ENCODE data around the gene NFIC. TPM values are rescaled to one million over a fixed set of nuclear protein-coding genes. Genes with fewer than 3 reads are reported as not detected.

NFIC gene
- total RNA-seq, 1 experiment from 2014 or later = 0.82 TPM

DNA sequence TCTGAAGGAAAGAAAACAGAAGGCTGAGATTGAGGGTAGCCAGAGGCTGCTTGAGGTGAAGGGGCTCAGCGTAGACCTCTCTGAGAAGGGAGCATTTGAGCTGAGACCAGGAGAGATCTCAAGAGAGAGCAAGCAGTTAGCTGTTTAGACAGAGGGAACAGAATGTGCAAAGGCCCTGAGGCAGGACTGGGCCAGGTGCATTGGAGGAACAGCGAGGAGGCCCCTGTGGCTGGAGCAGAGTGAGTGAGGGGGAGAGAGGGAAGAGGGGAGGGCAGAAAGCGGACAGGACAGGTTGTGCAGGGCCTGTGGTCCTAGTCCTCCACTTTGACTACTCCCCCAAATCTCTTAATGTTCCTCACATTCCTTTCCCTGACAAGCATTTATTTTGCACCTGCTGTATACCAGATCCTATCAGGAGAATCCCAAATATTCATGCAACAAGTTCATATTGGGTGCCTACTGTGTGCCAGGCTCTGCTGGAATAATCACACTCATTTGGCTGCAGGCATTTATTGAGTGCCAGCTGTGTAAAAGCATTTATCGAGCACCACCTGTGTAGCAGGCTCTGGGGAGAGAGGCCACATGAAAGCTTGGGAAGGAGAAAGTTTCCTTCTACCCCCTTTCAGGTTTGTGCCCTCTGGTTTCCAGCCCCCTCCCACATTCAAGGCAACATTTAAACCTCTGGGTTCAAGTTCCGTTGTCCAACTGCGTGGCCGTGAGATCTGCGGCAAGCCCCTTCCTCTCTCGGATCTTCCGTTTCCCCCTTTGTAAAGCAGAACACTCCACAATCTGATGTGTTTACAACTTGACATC, 36.5 kb downstream of the NFIC start:
- Histone ChIP-seq H3K9ac (ENCODE audit: low read length) (no peak overlapping the region), H3K27me3 (ENCODE audit: low read length) (no peaks in the 10 kb centered on the region), H3K4me1 (ENCODE audit: low read length) (no peaks in the 10 kb centered on the region), H4K20me1 (ENCODE audit: insufficient read depth, low read depth, low read length) (peaks cover 10% of the 10 kb centered on the region; the same call in 1 of the 2 replicates), H3K4me2 (ENCODE audit: low read depth, low read length, poor library complexity, severe bottlenecking) (no peak overlapping the region), H3K9me2 (replicated peaks; ENCODE audit: insufficient read depth, low read length) (no peaks in the 10 kb centered on the region), H3K36me3 (ENCODE audit: insufficient read depth, low read length) (no peaks in the 10 kb centered on the region), H3K27ac (ENCODE audit: low read length) (no peak overlapping the region), H3K4me3 (ENCODE audit: low read length) (no peak overlapping the region), H2AFZ (ENCODE audit: low read length) (no peak overlapping the region), H3K9me3 (ENCODE audit: low read length) (no peaks in the 10 kb centered on the region), H3K79me2 (ENCODE audit: low read length) (no peaks in the 10 kb centered on the region)
- no peak for DNase-seq

DNA sequence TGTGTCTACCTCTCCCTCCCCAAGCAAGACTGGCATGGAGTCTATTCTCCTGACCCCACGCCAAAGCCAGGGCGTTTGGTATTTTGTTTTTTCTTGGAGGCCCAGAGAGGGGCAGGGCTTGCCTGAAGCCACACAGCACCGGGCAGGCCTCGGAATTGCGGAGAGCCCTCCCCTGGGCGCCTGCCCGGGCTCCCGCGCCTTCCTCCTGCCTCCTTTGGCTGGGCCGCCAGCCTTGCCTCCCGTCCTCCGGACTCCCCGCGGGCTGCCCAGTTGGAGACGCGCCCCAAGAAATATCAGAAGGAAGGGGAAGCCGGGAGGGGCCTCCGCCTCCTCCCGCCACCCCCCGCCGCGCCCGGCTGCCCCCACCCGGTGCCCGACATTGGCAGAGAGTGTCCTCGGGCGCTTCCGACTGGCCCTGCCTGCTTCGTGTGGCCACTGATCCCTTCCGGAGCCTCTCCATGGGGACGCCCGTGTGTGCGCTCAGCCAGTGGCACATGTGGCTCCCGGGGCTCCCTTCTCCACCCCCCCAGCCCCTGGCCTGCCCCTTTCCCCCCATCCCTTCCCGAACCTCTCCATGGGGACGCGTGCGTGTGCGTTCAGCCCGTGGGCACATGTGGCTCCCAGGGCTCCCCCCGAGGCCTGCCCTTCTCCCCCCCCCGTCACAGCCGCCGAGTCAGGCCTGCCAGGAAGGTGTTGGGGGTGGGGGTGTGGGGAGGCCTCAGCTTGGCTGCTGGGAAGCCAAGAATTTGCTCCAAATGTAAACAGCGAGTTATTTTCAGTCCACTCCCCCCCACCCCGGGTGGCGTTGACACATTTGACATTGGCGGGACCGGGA, 37.3 kb downstream of the NFIC start:
- Histone ChIP-seq H3K9ac (ENCODE audit: low read length) (no peak overlapping the region), H4K20me1 (ENCODE audit: insufficient read depth, low read depth, low read length) (0 out of 2 replicates have a peak, but pooled peaks cover 4% of the 10 kb centered on the region), H3K4me3 (ENCODE audit: low read length) (no peak overlapping the region), H3K4me1 (ENCODE audit: low read length) (no peaks in the 10 kb centered on the region), H3K9me2 (replicated peaks; ENCODE audit: insufficient read depth, low read length) (no peaks in the 10 kb centered on the region), H3K27ac (ENCODE audit: low read length) (no peak overlapping the region), H3K36me3 (ENCODE audit: insufficient read depth, low read length) (no peaks in the 10 kb centered on the region), H2AFZ (ENCODE audit: low read length) (no peak overlapping the region), H3K4me2 (ENCODE audit: low read depth, low read length, poor library complexity, severe bottlenecking) (no peak overlapping the region), H3K27me3 (ENCODE audit: low read length) (no peaks in the 10 kb centered on the region), H3K79me2 (ENCODE audit: low read length) (no peaks in the 10 kb centered on the region), H3K9me3 (ENCODE audit: low read length) (no peaks in the 10 kb centered on the region)
- DNase-seq = no peak

DNA sequence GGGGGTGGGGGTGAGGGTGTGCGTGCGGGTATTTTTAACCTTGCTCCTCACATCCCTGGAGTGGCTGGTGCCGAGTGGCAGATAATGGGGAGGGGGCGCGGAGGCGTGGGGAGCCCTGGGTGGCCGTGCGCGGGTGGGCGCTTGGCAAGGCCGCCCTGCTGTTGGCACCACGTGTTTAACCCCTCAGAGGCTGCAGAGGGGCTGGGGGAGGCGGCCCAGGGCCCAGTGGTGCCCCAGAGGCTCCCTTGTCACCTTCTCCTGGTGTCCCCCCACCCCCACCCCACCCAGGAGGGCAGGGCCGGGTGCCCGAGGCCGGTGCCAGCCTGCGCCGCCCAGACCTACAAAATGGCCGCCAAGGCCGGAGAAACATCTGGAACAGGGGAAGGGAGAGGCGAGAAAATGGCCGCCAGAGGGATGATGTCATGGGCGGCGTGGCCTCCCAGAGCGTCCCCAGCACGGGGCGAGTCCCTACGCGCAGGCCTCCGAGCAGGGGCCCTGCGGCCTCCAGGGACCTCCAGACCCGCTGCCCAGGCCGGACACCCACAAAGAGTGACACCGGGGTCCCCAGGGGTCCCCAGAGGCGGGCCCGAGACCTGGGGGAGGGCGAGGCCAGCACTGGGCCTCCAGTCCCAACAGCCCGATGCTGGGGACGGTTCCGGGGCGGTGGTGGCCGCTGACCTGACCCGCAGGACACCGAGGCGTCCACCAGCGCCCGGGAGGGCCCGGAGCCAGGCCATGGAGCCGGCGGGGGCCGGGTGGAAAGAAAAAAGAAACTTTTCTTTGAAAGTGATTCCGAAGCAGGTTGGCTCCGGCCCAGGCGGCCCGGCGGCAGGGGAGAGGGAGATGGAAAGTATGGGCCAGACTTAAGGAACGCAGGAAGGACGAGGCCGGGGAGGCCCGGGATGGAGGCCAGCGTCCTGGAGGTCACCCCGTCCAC, 38.2 kb downstream of the NFIC start:
- no peak overlapping the region for H2AFZ ChIP-seq (ENCODE audit: low read length)

DNA sequence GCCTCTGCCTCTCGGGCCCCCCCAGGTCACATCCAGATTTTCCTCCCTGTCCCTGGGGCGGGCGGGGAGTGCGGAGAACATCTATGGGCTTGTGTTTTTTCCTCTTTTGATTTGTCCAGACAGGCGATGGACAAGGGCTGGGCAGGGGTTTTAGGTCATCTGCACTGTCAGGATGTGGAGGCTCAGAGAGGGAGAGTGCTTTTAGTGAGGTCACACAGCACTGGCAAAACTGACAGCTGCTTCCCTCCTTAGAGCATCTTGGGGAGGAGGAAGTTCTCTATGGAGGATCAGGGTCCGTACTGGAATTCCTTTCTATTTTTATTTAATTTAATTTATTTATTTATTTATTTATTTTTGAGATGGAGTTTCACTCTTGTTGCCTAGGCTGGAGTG, 38.9 kb downstream of the NFIC start:
- no peak overlapping the region for H3K4me2 ChIP-seq (ENCODE audit: low read depth, low read length, poor library complexity, severe bottlenecking)
- no peak overlapping the region for H3K9ac ChIP-seq (ENCODE audit: low read length)
- no peaks in the 10 kb centered on the region for H3K27me3 ChIP-seq (ENCODE audit: low read length)
- no peaks in the 10 kb centered on the region for H3K9me2 ChIP-seq (replicated peaks; ENCODE audit: insufficient read depth, low read length)
- H3K4me3 ChIP-seq (ENCODE audit: low read length) = no peak overlapping the region
- no peaks in the 10 kb centered on the region for H3K79me2 ChIP-seq (ENCODE audit: low read length)
- H2AFZ ChIP-seq (ENCODE audit: low read length) = no peak overlapping the region
- no peaks in the 10 kb centered on the region for H4K20me1 ChIP-seq (ENCODE audit: insufficient read depth, low read depth, low read length)
- H3K27ac ChIP-seq (ENCODE audit: low read length) = no peak overlapping the region
- DNase-seq = no peak
- no peaks in the 10 kb centered on the region for H3K4me1 ChIP-seq (ENCODE audit: low read length)
- H3K36me3 ChIP-seq (ENCODE audit: insufficient read depth, low read length) = no peaks in the 10 kb centered on the region
- H3K9me3 ChIP-seq (ENCODE audit: low read length) = no peaks in the 10 kb centered on the region

More for the DNA sequence above, 38.2 kb downstream of the NFIC start:
- DNase-seq = no peak
- no peaks in the 10 kb centered on the region for H3K9me2 ChIP-seq (replicated peaks; ENCODE audit: insufficient read depth, low read length)
- H3K27me3 ChIP-seq (ENCODE audit: low read length) = no peaks in the 10 kb centered on the region
- no peaks in the 10 kb centered on the region for H3K4me1 ChIP-seq (ENCODE audit: low read length)
- H3K4me2 ChIP-seq (ENCODE audit: low read depth, low read length, poor library complexity, severe bottlenecking) = no peak overlapping the region
- H4K20me1 ChIP-seq (ENCODE audit: insufficient read depth, low read depth, low read length) = no peaks in the 10 kb centered on the region
- H3K9me3 ChIP-seq (ENCODE audit: low read length) = no peaks in the 10 kb centered on the region
- no peak overlapping the region for H3K9ac ChIP-seq (ENCODE audit: low read length)
- no peak overlapping the region for H3K4me3 ChIP-seq (ENCODE audit: low read length)
- H3K36me3 ChIP-seq (ENCODE audit: insufficient read depth, low read length) = no peaks in the 10 kb centered on the region
- no peaks in the 10 kb centered on the region for H3K79me2 ChIP-seq (ENCODE audit: low read length)
- H3K27ac ChIP-seq (ENCODE audit: low read length) = no peak overlapping the region

DNA sequence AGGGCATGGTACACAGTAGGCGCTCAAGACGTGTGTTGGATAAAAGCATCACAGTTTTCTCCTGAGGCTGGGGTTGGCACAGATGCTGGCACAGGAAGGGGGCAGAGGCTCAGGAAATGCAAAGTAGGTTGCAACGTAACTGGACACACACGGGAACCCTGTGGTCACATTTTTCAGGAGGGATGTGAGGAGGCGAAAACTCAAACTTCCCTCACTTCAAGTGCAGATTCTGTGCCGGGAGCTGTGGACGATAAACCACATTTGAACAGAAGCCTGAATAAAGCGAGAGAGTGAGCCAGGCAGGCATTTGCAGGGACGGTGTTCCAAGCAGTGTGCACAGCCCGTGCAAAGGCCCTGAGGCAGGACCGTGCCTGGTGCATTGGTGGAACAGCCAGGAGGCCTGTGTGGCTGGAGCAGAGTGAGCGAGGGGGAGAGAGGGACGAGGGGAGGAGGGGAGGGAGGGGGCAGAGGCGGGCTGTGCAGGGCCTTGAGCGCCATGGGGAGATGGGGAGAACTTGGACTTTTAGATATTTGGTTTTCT, 40.3 kb downstream of the NFIC start:
- Histone ChIP-seq H3K4me2 (ENCODE audit: low read depth, low read length, poor library complexity, severe bottlenecking) (no peak overlapping the region), H3K27ac (ENCODE audit: low read length) (no peak overlapping the region), H3K36me3 (ENCODE audit: insufficient read depth, low read length) (no peaks in the 10 kb centered on the region), H2AFZ (ENCODE audit: low read length) (no peak overlapping the region), H3K9ac (ENCODE audit: low read length) (no peak overlapping the region), H3K9me3 (ENCODE audit: low read length) (no peaks in the 10 kb centered on the region), H3K27me3 (ENCODE audit: low read length) (no peaks in the 10 kb centered on the region), H3K79me2 (ENCODE audit: low read length) (no peaks in the 10 kb centered on the region), H3K4me3 (ENCODE audit: low read length) (no peak overlapping the region), H4K20me1 (ENCODE audit: insufficient read depth, low read depth, low read length) (no peaks in the 10 kb centered on the region), H3K4me1 (ENCODE audit: low read length) (no peaks in the 10 kb centered on the region), H3K9me2 (replicated peaks; ENCODE audit: insufficient read depth, low read length) (no peaks in the 10 kb centered on the region)
- DNase-seq = no peak

DNA sequence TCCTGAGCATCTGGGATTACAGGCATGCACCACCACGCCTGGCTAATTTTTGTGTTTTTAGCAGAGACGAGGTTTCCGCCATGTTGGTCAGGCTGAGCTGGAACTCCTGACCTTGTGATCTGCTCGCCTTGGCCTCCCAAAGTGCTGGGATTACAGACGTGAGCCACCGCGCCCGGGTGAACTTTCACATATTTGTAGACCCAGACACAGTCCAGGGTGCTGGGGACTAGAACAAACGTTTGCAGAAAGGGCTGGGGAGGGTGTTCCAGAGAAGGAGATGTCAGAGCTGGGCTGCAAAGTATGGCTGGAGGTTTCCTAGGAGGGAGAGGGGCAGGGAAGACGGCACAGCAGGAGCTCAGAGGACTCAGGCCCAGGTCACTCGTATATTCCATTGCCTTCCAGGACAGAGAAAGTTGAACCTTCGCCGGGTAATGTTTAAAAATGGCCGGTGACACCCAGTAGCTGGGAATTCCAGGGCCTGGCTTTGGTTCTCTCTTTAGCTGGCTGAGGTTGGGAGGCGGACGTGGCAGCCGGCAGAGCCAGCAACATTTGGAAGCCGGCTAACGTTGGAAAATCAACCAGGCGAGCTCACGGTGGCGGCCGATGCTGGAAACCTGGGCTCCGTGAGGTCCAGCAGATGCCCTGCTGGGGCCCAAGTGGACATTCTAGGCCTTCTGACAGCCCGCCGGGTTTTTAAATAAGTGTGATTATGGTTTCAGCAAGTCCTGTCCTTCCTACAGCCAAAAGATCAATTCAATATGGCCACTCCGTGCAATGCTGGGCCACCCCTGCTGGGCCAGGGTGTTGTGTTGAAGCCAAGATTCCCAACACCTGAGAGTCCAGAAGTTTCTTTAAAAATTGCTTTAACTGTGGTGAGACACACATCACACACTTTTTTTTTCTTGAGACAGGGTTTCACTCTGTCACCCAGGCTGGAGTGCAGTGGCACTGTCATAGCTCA, 41.5 kb downstream of the NFIC start:
- Histone ChIP-seq H3K36me3 (ENCODE audit: insufficient read depth, low read length) (no peaks in the 10 kb centered on the region), H4K20me1 (ENCODE audit: insufficient read depth, low read depth, low read length) (no peaks in the 10 kb centered on the region), H3K4me3 (ENCODE audit: low read length) (no peak overlapping the region), H2AFZ (ENCODE audit: low read length) (no peak overlapping the region), H3K4me2 (ENCODE audit: low read depth, low read length, poor library complexity, severe bottlenecking) (no peak overlapping the region), H3K9ac (ENCODE audit: low read length) (no peak overlapping the region), H3K4me1 (ENCODE audit: low read length) (no peaks in the 10 kb centered on the region), H3K27me3 (ENCODE audit: low read length) (no peaks in the 10 kb centered on the region), H3K27ac (ENCODE audit: low read length) (no peak overlapping the region), H3K9me3 (ENCODE audit: low read length) (no peaks in the 10 kb centered on the region), H3K9me2 (replicated peaks; ENCODE audit: insufficient read depth, low read length) (no peaks in the 10 kb centered on the region), H3K79me2 (ENCODE audit: low read length) (no peaks in the 10 kb centered on the region)
- DNase-seq = no peak

DNA sequence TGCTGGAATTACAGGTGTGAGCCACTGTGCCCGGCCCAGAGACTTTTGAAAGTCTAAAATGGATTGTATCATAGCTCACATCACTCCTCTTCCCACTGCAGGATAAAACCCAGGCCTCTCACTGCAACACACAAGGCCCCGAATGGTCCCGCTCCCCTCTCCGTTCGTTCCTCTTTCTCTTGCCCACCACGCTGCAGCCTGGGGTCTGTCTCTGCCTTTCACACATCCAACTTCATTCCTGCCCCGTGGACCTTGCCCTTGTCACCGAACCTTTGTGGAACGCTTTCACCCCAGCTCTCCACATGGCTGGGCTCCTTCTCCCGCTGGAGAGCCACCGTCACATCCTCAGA, 42.6 kb downstream of the NFIC start:
- Histone ChIP-seq H3K4me2 (ENCODE audit: low read depth, low read length, poor library complexity, severe bottlenecking) (no peak overlapping the region), H3K27ac (ENCODE audit: low read length) (no peak overlapping the region), H3K27me3 (ENCODE audit: low read length) (no peaks in the 10 kb centered on the region), H3K4me3 (ENCODE audit: low read length) (no peak overlapping the region), H2AFZ (ENCODE audit: low read length) (no peak overlapping the region), H3K9ac (ENCODE audit: low read length) (no peak overlapping the region), H3K36me3 (ENCODE audit: insufficient read depth, low read length) (no peaks in the 10 kb centered on the region), H3K79me2 (ENCODE audit: low read length) (no peaks in the 10 kb centered on the region), H3K9me3 (ENCODE audit: low read length) (no peaks in the 10 kb centered on the region), H3K4me1 (ENCODE audit: low read length) (no peaks in the 10 kb centered on the region), H3K9me2 (replicated peaks; ENCODE audit: insufficient read depth, low read length) (no peaks in the 10 kb centered on the region), H4K20me1 (ENCODE audit: insufficient read depth, low read depth, low read length) (no peaks in the 10 kb centered on the region)
- DNase-seq = no peak
